ENCODE results near the gene MYO9A.

GRCh38 chr15:71874245-71874644, 243.7 kb downstream of the MYO9A start:
- no peak for TF ChIP-seq CTCF (IDR thresholded peaks at IDR 0.05; ENCODE audit: low read depth, low read length)
- no peak for TF ChIP-seq POLR2A (IDR thresholded peaks at IDR 0.05; ENCODE audit: extremely low read depth, insufficient read length)
